K562 (cell line): ENCODE measurements around the gene UTP15. TPM values are rescaled to one million over a fixed set of nuclear protein-coding genes. Genes with fewer than 3 reads are reported as not detected.

ENCODE experiments used
- ATAC-seq: fragments of 200-7000 bp; cut with Tn5 transposase; 3 replicates; pipeline ENCODE4 v1.9.1; 2020; ENCODE audit warnings: moderate library complexity
- BruUV-seq: library from RNA; stranded (reverse); fragments of 400-500 nt; replicated peaks from 2 replicates; lab custom pipeline; 2021; lab: Mats Ljungman, UMichigan
- CTCF ChIA-PET: fragments of 300-600 bp; formaldehyde crosslinking; extraction: SDS; loops from one replicate; lab custom pipeline; 2021; ENCODE audit warnings: low intra/inter-chr PET ratio; lab: Yijun Ruan, JAX
- POLR2A ChIA-PET: fragments of 300-600, 350-650 bp; sonication (Branson Sonifier 250); formaldehyde crosslinking; extraction: SDS; loops from one replicate; lab custom pipeline; 2021; ENCODE audit warnings: antibody characterized with exemption, inconsistent platforms; lab: Yijun Ruan, JAX
- DNase-seq, 4 experiments: peaks; one replicate each; pipeline versions ENCODE4 v3.0.0 to v3.0.0-alpha.2; 2011 to 2018; ENCODE audit warnings: low spot score in 3 of 4, mixed read lengths in 3 of 4; ENCODE audit errors: extremely low read depth in 1 of 4
- FAIRE-seq: peaks from 2 replicates; lab custom pipeline; 2011; peaks lifted over from hg19 to GRCh38; lab: Jason Lieb, UNC
- H2AFZ ChIP-seq: 2 replicates; pipeline ENCODE4 v1.6.0; 2011; ENCODE audit warnings: low read depth, low read length, control low read depth, inconsistent platforms
- H3K27ac ChIP-seq: fragments of 200-600 bp; 3 replicates; pipeline ENCODE4 v1.8.0; 2011; ENCODE audit warnings: low read depth, mild to moderate bottlenecking, control low read depth, inconsistent platforms, low read length, moderate library complexity, mixed read lengths; ENCODE audit errors: extremely low read depth
- H3K27me3 ChIP-seq, 2 experiments: fragments of 300-600 bp in 1 of 2; 2 replicates in 1 of 2; 3 replicates in 1 of 2; pipeline versions ENCODE4 v1.6.0 to v1.8.0; 2011; ENCODE audit warnings: inconsistent platforms in 2 of 2, low read length in 2 of 2, mild to moderate bottlenecking in 1 of 2, mixed read lengths in 1 of 2, moderate library complexity in 1 of 2; ENCODE audit not compliant: control insufficient read depth in 2 of 2, insufficient read depth in 2 of 2
- H3K36me3 ChIP-seq: fragments of 300-600 bp; 3 replicates; pipeline ENCODE4 v1.8.0; 2011; ENCODE audit warnings: mild to moderate bottlenecking, low read length, inconsistent platforms; ENCODE audit not compliant: control insufficient read depth, insufficient read depth
- H3K4me1 ChIP-seq, 2 experiments: fragments of 200-600 bp in 1 of 2; replicated peaks in 1 of 2; 2 replicates in 1 of 2; 3 replicates in 1 of 2; pipeline versions ENCODE4 v1.5.1 to v1.8.0; 2011; ENCODE audit warnings: inconsistent platforms in 2 of 2, low read length in 2 of 2, mild to moderate bottlenecking in 1 of 2, mixed read lengths in 1 of 2, moderate library complexity in 1 of 2; ENCODE audit not compliant: control insufficient read depth in 2 of 2, insufficient read depth in 2 of 2
- H3K4me2 ChIP-seq: 2 replicates; pipeline ENCODE4 v1.6.1; 2011; ENCODE audit warnings: low read length, control low read depth, inconsistent platforms, mixed read lengths; ENCODE audit not compliant: insufficient read depth
- H3K4me3 ChIP-seq: fragments of 200-600 bp; sonication (generic), shearing (Covaris generic); 2 replicates; pipeline ENCODE4 v1.5.1; 2016; ENCODE audit warnings: control low read depth, inconsistent platforms
- H3K79me2 ChIP-seq: fragments of 200-600 bp; 3 replicates; pipeline ENCODE4 v1.8.0; 2011; ENCODE audit warnings: low read length, inconsistent platforms; ENCODE audit not compliant: control insufficient read depth, insufficient read depth
- H3K9ac ChIP-seq, 2 experiments: 2 replicates each; pipeline versions ENCODE4 v1.6.0 to v1.6.1; 2011; ENCODE audit warnings: low read depth in 2 of 2, low read length in 2 of 2, control low read depth in 1 of 2, inconsistent platforms in 1 of 2, mild to moderate bottlenecking in 1 of 2, mixed read lengths in 1 of 2; ENCODE audit not compliant: insufficient read depth in 1 of 2
- H3K9me1 ChIP-seq: one replicate; pipeline ENCODE4 v1.6.0; 2011; ENCODE audit warnings: inconsistent platforms, mild to moderate bottlenecking, low read length, moderate library complexity; ENCODE audit not compliant: control insufficient read depth, insufficient read depth
- H3K9me3 ChIP-seq: replicated peaks from 2 replicates; pipeline ENCODE4 v1.5.1; 2011; ENCODE audit warnings: low read depth, low read length, inconsistent platforms; ENCODE audit not compliant: control insufficient read depth, insufficient read depth
- H4K20me1 ChIP-seq: replicated peaks from 2 replicates; pipeline ENCODE4 v1.6.1; 2011; ENCODE audit warnings: low read length, inconsistent platforms, mixed read lengths; ENCODE audit not compliant: control insufficient read depth, insufficient read depth
- AFF1 ChIP-seq, 2 experiments: fragments of 450-650 bp; IDR thresholded peaks; 2 replicates each; pipeline ENCODE4 v1.6.1; 2018; ENCODE audit warnings: mild to moderate bottlenecking in 2 of 2, low read depth in 1 of 2; ENCODE audit not compliant: partially characterized antibody in 2 of 2
- EWSR1 ChIP-seq: fragments of 450-650 bp; IDR thresholded peaks from 2 replicates; pipeline ENCODE4 v1.6.1; 2018; ENCODE audit warnings: borderline replicate concordance, mild to moderate bottlenecking, low read depth, moderate library complexity; ENCODE audit not compliant: partially characterized antibody
- GTF2E2 ChIP-seq: fragments of 200-800 bp; sonication (Bioruptor generic); IDR thresholded peaks from 2 replicates; pipeline ENCODE4 v1.6.1; 2016; ENCODE audit warnings: missing genetic modification characterization, missing compliant biosample characterization
- JUNB ChIP-seq: fragments of 450-650 bp; formaldehyde crosslinking; conservative IDR thresholded peaks from 2 replicates; pipeline ENCODE4 v1.4.0; 2020; ENCODE audit warnings: mild to moderate bottlenecking
- RBM14 ChIP-seq: fragments of 200-400 bp; formaldehyde crosslinking; IDR thresholded peaks from 2 replicates; pipeline ENCODE4 v1.6.1; 2018; ENCODE audit warnings: low read depth, mild to moderate bottlenecking, low read length, moderate library complexity, borderline replicate concordance; ENCODE audit not compliant: insufficient read depth
- SMARCB1 ChIP-seq: IDR thresholded peaks from 2 replicates; pipeline ENCODE4 v1.6.1; 2011; ENCODE audit warnings: improper control_type of control experiment, low read depth; ENCODE audit not compliant: insufficient read length
- TARDBP ChIP-seq: fragments of 450-650 bp; IDR thresholded peaks from 2 replicates; pipeline ENCODE4 v1.6.1; 2016
- TCF7 ChIP-seq: sonication (generic); IDR thresholded peaks from 2 replicates; pipeline ENCODE4 v1.6.1; 2016; ENCODE audit warnings: antibody characterized with exemption, borderline replicate concordance
- ZBTB8A ChIP-seq: fragments of 450-650 bp; IDR thresholded peaks from 2 replicates; pipeline ENCODE4 v1.6.1; 2018; ENCODE audit warnings: mild to moderate bottlenecking, moderate library complexity; ENCODE audit not compliant: partially characterized antibody
- ZKSCAN8 ChIP-seq: fragments of 200-800 bp; sonication (Bioruptor generic); IDR thresholded peaks from 2 replicates; pipeline ENCODE4 v1.6.1; 2016; ENCODE audit warnings: missing genetic modification characterization, missing compliant biosample characterization
- ZNF133 ChIP-seq: fragments of 250-450 bp; sonication (Bioruptor Pico); IDR thresholded peaks from 2 replicates; pipeline ENCODE4 v1.4.0; 2020; ENCODE audit warnings: mild to moderate bottlenecking
- ZNF263 ChIP-seq: sonication (generic); formaldehyde crosslinking; IDR thresholded peaks from 2 replicates; pipeline ENCODE4 v1.8.0; 2022; ENCODE audit warnings: mild to moderate bottlenecking, missing genetic modification reagents, borderline replicate concordance
- ZNF445 ChIP-seq: fragments of 250-450 bp; sonication (Bioruptor Pico); IDR thresholded peaks from 2 replicates; pipeline ENCODE4 v1.4.0; 2020; ENCODE audit warnings: low read depth, mild to moderate bottlenecking, moderate library complexity
- ZNF77 ChIP-seq: fragments of 250-450 bp; sonication (Bioruptor Pico); IDR thresholded peaks from 2 replicates; pipeline ENCODE4 v1.5.0; 2020
- ZNF830 ChIP-seq: fragments of 250-450 bp; sonication (Bioruptor Pico); IDR thresholded peaks from 2 replicates; pipeline ENCODE4 v1.5.0; 2021; ENCODE audit warnings: mild to moderate bottlenecking
- WGBS: fragments of 100-300 bp; shearing (Covaris generic); methylation state at CpG from one replicate; pipeline ENCODE4 v1.1.6; 2016; ENCODE audit warnings: low coverage, mixed read lengths; ENCODE audit not compliant: insufficient coverage; ENCODE audit errors: missing lambda C conversion rate; 5-methylcytosine and 5-hydroxymethylcytosine counted together
- in situ Hi-C: fragments of 300-500 bp; cut with MboI; formaldehyde crosslinking; loops from 4 replicates; pipeline ENCODE4 v1.15.0; 2018; ENCODE audit warnings: inconsistent platforms, mixed read lengths
- intact Hi-C: fragments of 100-400 bp; cut with micrococcal nuclease; formaldehyde crosslinking; loops from 2 replicates; pipeline ENCODE4 v1.14.2; 2022
- polyA plus RNA-seq, 8 experiments: library from polyadenylated mRNA; depleted of rRNA in 4 of 8; stranded (reverse) in 5 of 8; unstranded in 3 of 8; fragments of >200 nt; fragmentation: Nextera tagmentation in 2 of 8; fragmentation: Illumina TruSeq in 1 of 8; extraction: Ambion mirVana in 2 of 8; extraction: Trizol in 1 of 8; gene quantifications; 2 replicates each; pipeline versions ENCODE4 v1.2.1 to v1.2.3, GENCODE V29; 2011 to 2014; ENCODE audit warnings: inconsistent platforms in 1 of 8, missing spikeins in 1 of 8
- total RNA-seq, 7 experiments: library from RNA; depleted of rRNA in 6 of 7; stranded (reverse); fragments of >200 nt in 6 of 7; fragmentation: Illumina TruSeq in 2 of 7; extraction: Trizol in 2 of 7; gene quantifications; 2 replicates each; pipeline versions ENCODE4 v1.2.1 to v1.2.3, GENCODE V29; 2011 to 2021; ENCODE audit warnings: low replicate concordance in 1 of 7
- TF ChIP-seq, protein P1 (sequence below): fragments of 450-650 bp; formaldehyde crosslinking; IDR thresholded peaks from 2 replicates; pipeline ENCODE4 v1.4.0; 2020; ENCODE audit warnings: mild to moderate bottlenecking, mixed read lengths

The UTP15 gene
- total and polyA plus RNA-seq, 9 of the 15 experiments (the other 6 are each of a cell fraction or from before 2014, with no cell fraction given), result 28.1 to 49.3 (median 37.0) TPM

GRCh38 chr5:73591698-73592501 is 26.4 kb downstream of the UTP15 start:
- ChIA-PET CTCF (interaction anchor here (0.6 to 4.4 kb wide), 4 partner anchors 102 to 375 kb away, joined by 3 to 50 read pairs (median 6); no protein-coding TSS in a partner anchor), POLR2A (no interaction called here)
- H3K27me3 ChIP-seq, result no peaks in the 10 kb centered on the region
- no peak overlapping the region for H2AFZ ChIP-seq
- 0 out of 2 replicates have a peak, but pooled peaks cover 5% of the 10 kb centered on the region for H4K20me1 ChIP-seq
- BruUV-seq, result no TSS peak
- H3K9me1 ChIP-seq, result no peaks in the 10 kb centered on the region
- no peak for DNase-seq
- no peak for FAIRE-seq
- in situ Hi-C loops, result no loop called here
- WGBS, result 0% methylated on average over 4 of the region's 4 CpGs
- H3K36me3 ChIP-seq, result no peaks in the 10 kb centered on the region
- intact Hi-C loops, result loop anchor here (1.0 to 5.0 kb wide), 4 partner anchors 75 to 1055 kb away; no protein-coding TSS in a partner anchor
- no peaks in the 10 kb centered on the region for H3K9me3 ChIP-seq
- no peak overlapping the region for H3K27ac ChIP-seq
- H3K4me1 ChIP-seq, result no peaks in the 10 kb centered on the region
- no peak overlapping the region for H3K4me3 ChIP-seq
- no peaks in the 10 kb centered on the region for H3K79me2 ChIP-seq
- no peak overlapping the region for H3K4me2 ChIP-seq
- ATAC-seq, result no peak
- no peak overlapping the region for H3K9ac ChIP-seq
- TF ChIP-seq ZNF830 (CRISPR knock-in tag) (no peak), JUNB (CRISPR knock-in tag) (no peak), GTF2E2 (tag) (no peak), EWSR1 (no peak), TCF7 (no peak), ZKSCAN8 (CRISPR knock-in tag) (no peak), ZNF263 (CRISPR knock-in tag) (no peak), ZBTB8A (no peak), ZNF133 (CRISPR knock-in tag) (no peak), ZNF445 (CRISPR knock-in tag) (no peak), RBM14 (no peak), ZNF77 (CRISPR knock-in tag) (no peak), TARDBP (no peak), AFF1 (IDR thresholded peaks at IDR 0.05; ENCODE audit: low read depth in 1 of 2, partially characterized antibody in 2 of 2) (no peak), SMARCB1 (no peak)
- TF ChIP-seq, protein P1, sequence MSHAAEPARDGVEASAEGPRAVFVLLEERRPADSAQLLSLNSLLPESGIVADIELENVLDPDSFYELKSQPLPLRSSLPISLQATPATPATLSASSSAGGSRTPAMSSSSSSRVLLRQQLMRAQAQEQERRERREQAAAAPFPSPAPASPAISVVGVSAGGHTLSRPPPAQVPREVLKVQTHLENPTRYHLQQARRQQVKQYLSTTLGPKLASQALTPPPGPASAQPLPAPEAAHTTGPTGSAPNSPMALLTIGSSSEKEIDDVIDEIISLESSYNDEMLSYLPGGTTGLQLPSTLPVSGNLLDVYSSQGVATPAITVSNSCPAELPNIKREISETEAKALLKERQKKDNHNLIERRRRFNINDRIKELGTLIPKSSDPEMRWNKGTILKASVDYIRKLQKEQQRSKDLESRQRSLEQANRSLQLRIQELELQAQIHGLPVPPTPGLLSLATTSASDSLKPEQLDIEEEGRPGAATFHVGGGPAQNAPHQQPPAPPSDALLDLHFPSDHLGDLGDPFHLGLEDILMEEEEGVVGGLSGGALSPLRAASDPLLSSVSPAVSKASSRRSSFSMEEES (CRISPR knock-in tag), result no peak
